Endothelial cell of hepatic sinusoid (primary cell): ENCODE measurements around the gene NGEF.
"Not testable (repeated sequence)": the region's sequence is repeated elsewhere in the genome, so short reads cannot be mapped to it uniquely, and the experiment has no call there.

ENCODE experiments used
- in situ Hi-C: cut with HindIII; loops from 2 replicates; pipeline ENCODE4 v1.10.0; 2017; ENCODE audit warnings: low sequenced_read_pairs

The NGEF gene

DNA sequence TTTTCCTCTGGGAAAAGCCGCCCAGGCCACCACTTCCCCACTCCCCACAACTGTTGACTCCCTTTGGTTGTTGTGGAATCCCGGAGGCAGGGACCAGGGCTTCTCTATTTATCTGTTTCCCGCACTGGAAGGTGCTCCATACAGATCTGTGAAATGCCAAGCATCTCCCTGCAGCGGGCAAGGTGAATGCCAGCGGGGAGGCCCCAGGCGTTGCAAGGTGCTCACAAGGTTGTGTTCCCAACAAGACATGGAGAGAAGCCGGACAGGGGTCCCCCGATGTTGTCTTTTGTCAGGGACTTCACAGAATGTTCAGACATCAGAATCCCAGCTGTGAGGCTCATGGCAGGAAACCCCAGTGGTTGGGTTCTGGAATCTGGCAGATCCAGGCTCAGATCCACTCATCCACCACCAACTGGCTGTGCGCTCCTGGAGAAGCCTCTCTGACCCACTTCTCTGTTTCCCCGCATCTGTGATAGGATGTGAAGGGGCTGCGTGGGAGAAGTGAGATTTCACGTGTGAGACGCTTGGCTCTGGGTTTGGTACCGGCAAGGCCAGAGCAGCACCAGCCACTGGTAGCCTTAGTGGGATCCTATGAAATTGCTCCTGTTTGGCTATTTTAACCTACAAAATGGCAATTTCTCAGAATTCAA lies 10.8 kb upstream of the NGEF start:
- in situ Hi-C loops = no loop called here

DNA sequence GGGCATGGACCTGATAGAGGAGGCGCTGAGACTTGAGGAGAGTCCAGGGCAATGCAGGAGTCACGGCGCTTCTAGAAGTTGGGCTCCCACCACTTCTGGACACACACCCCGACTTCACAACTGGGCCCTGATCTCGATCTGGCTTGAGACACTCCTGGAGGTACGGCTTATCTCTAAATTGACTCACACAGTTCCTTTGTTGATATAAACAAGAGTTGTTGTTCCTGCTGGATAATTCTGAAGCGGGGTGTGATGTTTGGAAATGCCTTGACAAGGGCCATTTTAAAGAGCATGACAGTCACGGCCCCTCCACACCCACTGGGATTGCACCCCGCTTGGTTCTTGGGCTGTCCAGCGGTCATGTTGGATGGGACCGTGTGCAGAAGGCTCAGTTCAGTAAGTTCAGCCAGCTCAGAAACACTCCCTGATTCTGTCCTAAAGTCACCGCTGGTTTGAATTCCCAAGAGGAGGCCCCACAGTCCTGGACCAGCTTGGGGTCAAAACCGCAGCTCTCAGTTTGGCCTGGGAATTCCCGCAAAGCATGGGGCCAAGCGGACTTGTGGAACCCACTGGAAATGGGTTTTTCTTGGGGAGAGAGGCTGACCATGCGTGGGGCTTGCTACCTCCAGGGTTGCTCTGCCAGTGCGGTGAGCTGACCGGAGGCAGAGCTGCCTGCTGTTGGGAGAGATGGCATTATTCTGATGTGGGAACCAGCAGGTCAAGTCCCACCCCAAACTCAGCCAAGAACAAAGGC lies 10.1 kb upstream of the NGEF start:
- in situ Hi-C loops = no loop called here

DNA sequence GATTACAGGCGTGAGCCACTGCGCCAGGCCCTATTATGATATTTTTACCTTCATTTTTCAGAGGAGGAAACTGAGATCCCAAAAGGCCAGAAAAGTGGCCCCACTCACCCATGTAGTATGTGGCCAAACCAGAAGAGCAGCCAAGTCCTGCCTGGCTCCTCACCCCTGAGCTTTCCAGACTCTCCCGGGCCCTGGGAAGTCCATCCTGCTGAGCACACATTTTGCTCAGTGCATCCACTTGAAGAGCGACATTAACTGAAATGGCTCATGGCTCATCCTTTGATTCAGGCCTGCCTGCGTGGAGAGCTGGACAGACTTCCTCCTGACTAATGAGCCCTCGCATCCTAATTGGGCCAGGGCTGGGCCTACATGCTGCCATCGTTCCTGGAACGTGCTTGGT lies 9.5 kb upstream of the NGEF start:
- in situ Hi-C loops = no loop called here

GRCh38 chr2:233021771-233022170 lies 8.7 kb upstream of the NGEF start:
- in situ Hi-C loops = no loop called here

- in situ Hi-C loops = no loop called here
Observed at GRCh38 chr2:233020454-233020853, 7.4 kb upstream of the NGEF start.

- in situ Hi-C loops = not testable (repeated sequence)
Observed at GRCh38 chr2:233019610-233020009, 6.6 kb upstream of the NGEF start.

DNA sequence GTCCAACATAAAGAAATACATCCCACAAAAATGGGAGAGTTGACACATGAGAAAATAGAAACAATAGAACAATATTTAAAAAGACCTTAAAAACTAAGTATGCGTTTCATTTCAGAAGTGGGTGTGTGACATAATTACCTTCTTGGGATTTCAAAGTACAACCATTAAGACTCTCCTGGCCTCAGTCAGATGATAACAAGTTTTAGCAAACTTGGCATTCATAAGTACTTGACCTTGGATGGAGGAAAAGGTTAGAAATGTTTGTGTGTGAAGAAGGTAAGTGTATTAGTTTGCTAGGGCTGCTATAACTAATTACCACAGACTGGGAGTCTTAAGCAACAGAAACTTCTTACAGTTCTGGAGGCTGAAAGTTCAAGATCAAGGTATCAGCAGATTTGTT lies 4.9 kb upstream of the NGEF start:
- in situ Hi-C loops = no loop called here

- in situ Hi-C loops = no loop called here
Observed at GRCh38 chr2:233015019-233015645, 2.1 kb upstream of the NGEF start.

GRCh38 chr2:233013650-233014049 lies 594 bp upstream of the NGEF start:
- in situ Hi-C loops = loop anchor here (5.0 kb wide), 2 partner anchors 56 to 69 kb away; no protein-coding TSS in a partner anchor

DNA sequence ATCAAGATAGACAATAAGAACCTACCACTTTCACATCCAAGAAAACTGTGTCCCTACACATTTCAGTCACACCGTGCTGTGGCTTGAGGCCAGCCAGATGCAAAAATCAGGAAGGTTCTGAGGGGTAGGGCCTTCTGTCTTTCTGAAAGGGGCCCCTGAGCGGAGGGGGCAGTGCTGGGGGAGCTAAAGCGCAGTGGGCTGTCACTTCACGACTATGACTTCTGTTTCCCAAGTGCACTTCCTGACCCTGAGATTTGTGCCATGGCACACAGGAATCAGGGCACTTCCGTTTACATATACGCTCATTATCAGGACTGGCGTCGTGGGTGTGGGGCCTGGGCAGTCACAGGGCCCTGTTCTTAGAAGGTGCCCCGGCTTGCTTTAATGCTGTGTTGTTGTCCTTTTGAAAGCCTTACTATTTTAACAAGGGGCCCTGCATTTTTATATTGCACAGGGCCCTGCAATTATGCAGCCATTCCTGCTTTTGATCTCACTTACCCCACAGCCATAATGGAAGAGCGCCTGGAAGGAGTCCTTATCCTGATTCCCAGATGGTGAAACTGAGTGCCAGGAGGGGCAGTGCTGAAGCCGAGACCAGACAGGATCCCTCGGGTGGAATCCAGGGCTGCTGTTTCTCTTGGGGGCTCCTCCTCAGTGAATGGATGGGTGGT lies 620 bp downstream of the NGEF start:
- in situ Hi-C loops = loop anchor here (5.0 kb wide), 2 partner anchors 55 to 70 kb away; no protein-coding TSS in a partner anchor

DNA sequence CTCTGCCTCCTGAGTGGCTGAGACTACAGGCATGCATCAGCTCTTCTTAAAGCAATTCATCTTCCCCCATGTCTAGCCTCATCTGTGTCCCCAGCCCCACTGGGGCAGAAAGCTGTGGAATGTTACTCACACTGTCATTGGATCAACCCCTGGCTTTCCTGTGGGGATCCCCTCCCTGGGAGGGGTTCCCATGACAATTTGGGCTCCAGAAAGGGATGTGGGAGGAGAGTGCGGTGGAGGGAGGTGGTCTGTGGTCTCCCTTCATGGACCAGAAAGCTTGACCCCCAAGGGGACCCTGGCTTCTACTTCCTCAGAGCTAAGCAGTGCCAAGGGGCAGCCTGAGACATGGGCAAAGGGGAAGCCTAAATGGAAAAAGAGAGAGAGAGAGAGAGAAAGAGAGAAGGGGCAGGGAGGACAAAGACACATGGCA lies 1.3 kb downstream of the NGEF start:
- in situ Hi-C loops = loop anchor here (5.0 kb wide), 2 partner anchors 54 to 71 kb away; no protein-coding TSS in a partner anchor

DNA sequence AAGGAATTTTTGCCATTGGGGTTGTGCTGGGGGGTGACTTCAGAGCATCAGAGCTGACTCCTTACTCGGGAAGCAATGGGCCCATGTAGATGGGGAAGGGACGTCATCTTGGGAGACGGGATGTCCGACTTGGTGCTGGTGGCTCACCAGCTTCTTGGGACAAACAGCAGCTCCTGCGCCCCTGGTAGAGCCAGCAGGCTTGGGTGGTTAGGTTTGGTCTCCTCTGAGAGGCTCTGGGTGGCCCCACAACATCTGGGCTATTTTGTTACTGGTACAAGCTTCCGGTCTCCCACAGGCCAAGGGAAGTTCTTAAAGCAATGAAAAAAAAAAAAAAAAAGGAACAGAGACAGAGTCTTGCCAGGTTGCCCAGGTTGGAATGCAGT lies 1.8 kb downstream of the NGEF start:
- in situ Hi-C loops = loop anchor here (5.0 kb wide), 2 partner anchors 54 to 71 kb away; no protein-coding TSS in a partner anchor

- in situ Hi-C loops = loop anchor here (5.0 kb wide), 2 partner anchors 53 to 72 kb away; no protein-coding TSS in a partner anchor
Observed at GRCh38 chr2:233010569-233011267, 2.3 kb downstream of the NGEF start.

GRCh38 chr2:233009661-233010060 lies 3.4 kb downstream of the NGEF start:
- in situ Hi-C loops = loop anchor here (5.0 kb wide), 2 partner anchors 52 to 73 kb away; no protein-coding TSS in a partner anchor

- in situ Hi-C loops = no loop called here
Observed at GRCh38 chr2:233007739-233008138, 5.3 kb downstream of the NGEF start.

DNA sequence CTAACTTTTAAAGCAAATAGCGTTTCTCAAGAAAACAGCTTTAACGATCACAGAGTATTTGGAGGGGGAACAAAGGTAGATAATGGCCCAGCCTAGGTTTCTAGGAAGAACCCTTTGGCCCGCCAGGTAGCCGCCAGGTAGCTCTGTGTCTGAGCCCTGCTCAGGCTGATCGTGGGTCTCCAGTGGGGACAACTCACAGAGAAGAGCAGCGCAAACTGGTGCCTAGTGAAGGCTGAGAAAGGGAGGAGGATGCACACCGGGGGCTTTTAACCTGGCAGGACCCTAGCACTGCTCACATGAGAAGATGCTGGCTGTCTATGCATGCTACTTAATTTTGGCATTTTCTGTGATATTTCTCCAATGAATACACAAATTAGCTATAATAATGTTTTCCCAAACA lies 5.8 kb downstream of the NGEF start:
- in situ Hi-C loops = no loop called here

DNA sequence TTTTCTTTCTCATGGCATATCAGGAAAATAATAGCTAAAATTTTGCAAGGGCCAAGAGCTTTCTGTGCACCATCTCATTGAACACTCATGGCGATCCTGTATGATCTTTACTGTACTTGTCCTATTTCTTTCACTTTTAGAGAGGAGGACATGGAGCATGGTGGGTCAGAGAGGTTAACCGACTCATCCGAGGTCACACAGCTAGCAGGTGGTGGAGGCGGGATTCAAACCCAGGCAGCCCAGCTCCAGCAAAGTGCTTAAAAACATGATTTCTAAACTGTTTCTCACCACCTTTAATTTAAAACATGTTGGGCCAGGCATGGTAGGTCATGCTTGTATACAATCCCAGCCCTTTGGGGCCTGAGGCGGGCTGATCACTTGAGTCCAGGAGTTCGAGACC lies 6.4 kb downstream of the NGEF start:
- in situ Hi-C loops = no loop called here

GRCh38 chr2:233005096-233005495 lies 8.0 kb downstream of the NGEF start:
- in situ Hi-C loops = no loop called here

GRCh38 chr2:233003658-233004555 lies 9.1 kb downstream of the NGEF start:
- in situ Hi-C loops = loop anchor here (5.0 kb wide), 1 partner anchor 58 kb away; the partner anchor contains the start of gene INPP5D
